GM19438 (cell line): ENCODE measurements around the gene CACHD1.
"Not testable (repeated sequence)": the region's sequence is repeated elsewhere in the genome, so short reads cannot be mapped to it uniquely, and the experiment has no call there.

Experiments used
- ATAC-seq: cut with Tn5 transposase; IDR thresholded peaks from one replicate; pipeline ENCODE4 v1.9.1; 2021; ENCODE audit warnings: low read depth; ENCODE audit not compliant: unreplicated experiment

CACHD1 gene

DNA sequence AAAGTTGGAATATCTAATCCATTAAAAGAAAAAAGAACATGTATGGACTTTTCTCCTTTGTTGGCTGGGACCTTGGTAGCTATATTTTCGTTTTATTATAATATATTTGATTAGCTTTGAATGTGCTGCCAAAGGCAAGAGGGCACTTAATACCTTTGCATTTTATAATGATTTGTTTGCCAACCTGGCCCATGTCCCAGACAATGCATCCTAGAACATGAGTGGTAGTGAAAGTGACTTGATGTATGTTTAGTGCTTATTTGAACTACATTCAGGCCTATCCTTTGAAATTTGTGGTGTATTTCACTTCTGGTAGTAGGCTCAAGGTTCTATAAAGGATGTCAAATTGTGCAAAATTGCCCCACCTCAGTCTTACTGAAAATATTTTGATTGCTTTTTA lies 25.9 kb downstream of the CACHD1 start:
- no peak for ATAC-seq

DNA sequence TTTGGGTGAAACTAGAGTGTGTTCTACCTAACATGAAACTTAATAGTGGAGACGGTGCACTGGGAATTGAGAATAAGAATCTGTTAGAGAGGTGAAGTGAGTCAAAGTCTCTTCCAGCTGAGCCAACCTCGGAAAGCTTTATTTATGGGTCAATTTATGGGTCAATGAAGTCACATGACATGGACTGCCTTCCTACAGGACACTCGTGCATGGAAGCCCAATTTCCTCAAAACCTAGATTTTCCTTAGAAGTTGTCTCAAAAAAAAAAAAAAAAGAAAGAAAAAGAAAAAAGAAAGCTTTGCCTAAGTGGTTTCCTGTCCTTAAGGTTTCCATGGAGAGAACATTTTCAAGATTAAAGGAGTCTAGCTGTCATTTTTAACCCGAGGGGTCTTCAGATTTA lies 26.7 kb downstream of the CACHD1 start:
- ATAC-seq: no peak

DNA sequence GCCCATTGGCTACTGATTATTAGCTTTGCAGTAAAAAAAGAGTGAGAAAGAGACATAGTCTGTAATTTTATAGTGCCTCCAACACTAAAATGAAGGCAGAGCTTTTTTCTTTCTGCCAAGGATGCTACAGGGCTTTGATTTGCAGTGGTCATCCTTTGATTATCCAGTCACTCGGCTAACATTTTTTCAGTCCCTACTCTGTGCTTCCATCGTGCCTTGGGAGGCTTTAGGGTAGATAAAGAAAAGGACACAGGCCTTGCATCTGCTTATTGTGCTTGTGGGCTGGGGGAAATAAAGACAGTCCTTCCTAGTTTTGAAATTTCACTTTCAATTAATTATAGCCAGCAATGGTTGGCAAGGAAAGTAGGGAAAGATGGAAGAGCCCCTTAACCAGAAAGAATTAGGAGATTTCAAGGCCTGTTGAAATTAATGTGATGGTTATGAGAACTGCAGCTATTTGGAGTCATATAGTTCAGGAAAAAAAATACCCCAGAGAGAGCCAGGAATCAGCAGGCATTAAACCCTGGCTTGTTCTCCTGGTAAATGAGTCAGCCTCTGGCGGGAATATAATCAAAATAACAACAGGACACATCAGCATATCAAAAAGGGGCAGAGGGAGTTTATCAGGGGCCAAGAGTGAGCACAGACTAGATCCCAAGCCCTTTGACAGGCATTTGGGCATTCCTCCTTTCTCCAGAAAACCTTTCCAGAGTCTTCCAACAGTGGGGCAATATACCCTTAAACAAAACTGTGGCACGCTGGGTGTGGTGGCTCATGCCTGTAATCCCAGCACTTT lies 27.4 kb downstream of the CACHD1 start:
- ATAC-seq: no peak

DNA sequence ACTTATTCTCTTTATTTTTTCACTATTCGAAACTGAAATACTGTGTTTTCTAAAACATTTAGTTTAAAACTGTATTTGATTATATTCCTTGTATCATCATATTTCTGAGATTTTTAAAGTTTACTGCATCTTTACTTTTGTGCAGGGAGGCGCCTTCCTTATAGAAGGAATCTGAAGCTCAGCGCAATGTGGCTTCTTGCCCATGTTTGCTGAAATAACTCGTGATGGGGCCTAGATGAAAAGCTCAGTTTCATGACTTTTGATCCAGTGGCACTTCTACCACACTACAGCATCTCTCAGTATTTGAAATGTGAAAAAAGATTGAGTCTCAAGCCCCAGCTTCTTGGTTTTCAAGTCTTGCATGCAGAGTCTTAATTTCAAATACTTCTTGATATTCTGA lies 28.4 kb downstream of the CACHD1 start:
- ATAC-seq: no peak

DNA sequence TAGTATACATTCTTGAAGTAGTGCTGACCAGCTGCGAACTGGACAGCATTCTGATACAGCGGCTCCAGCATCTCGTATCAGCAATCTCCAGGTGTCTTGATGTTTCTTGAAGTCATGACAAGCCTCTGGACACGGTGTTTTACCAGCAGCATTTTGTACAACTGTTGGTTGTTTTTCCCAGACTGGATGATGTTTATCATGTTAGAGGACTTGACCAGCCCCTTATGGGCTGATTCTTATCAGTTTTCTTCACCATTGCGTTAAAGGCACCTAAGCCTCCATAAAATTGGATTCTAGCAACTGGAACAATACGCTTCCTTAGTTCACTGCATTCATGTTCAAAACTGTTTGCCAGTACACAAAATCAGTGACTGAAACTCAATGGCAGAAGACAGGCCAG lies 29.1 kb downstream of the CACHD1 start:
- ATAC-seq: no peak

DNA sequence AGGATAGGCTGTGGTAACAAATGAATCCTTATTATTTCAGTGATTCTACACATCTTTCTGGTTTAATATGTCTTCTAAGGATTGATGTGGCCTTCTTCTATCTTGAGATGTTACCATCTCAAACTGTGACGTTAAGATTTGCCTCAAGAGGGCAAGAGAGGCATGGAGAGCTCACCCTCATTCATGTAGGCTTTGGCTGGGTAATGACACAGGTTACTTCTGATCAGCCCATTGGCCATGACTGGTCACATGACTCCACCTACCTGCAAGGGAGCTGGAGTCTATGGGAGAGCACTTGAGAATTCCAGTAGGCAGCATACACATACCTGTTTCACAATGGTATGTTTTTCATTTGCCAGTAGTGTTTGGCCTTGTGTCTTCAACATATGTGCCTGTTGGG lies 30.0 kb downstream of the CACHD1 start:
- ATAC-seq: no peak

DNA sequence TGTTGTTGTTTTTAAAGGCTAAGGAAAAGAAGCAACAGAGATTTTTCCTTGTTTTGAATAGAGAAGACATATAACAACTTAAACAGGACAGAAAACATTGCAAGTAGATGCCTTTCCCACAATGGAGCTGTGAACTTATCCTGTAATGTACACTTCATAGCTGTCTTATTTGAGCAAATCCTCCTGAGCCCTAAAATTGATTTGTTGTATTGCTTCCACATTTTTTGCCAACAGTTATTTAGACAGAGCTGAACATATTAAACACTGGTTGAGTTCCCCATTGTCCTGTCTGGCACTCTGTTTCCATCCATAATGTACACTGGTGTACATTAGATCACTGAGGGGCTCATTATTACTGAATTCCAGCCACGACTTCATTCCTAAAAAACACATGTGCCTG lies 32.2 kb downstream of the CACHD1 start:
- no peak for ATAC-seq

DNA sequence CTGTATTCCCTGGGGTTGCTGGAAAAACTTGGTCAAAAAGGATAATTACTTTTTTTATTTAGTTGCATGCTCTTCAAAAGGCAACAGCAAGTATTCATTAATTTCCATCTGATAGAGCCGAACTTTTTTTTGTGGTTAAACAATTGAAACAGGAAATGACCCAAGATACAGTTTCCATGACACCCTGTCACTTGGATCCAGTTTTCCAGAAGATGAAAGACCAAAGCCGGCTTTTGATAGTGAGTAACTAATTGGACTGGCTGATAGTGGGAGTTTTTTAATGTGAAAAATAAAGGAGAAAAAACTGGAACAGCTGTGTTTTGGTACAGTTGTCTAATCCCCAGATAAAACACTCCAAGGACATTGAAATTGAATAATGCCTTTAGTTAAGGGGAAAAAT lies 33.0 kb downstream of the CACHD1 start:
- no peak for ATAC-seq

DNA sequence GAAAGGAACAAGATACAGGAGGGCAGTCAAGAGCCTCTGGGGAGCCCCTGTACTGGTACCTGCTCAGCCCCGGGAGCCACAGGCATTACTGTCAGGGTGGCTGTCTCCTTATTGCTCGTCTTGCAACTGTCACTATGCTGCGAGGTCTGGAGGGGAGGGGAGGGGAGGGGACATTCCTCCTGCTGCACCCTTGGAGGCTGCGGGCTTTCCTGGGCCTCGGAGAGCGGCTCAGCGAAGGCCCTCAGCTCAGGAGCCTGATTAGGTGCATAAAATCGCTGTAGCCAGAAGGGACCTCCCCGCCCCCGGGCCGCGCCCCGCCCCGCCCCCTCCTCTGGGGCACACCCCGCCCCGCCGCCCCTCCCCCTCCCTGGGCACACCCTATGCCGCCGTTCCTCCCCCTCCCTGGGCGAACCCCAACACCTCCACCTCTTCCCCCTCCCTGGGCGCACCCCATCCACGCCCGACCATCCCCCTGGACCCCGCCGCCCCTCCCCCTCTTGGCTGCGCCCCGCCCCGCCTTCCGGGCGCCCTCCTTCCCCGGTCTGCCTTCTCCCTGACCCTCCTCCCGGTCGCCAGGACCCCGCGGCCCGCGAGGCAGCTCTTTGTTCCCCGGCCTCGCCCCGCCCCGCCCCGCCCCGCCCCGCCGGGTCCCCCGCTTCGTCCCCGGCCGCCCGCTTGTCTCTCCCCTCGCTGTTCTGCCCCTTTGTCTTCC lies 35.5 kb downstream of the CACHD1 start:
- no peak for ATAC-seq

DNA sequence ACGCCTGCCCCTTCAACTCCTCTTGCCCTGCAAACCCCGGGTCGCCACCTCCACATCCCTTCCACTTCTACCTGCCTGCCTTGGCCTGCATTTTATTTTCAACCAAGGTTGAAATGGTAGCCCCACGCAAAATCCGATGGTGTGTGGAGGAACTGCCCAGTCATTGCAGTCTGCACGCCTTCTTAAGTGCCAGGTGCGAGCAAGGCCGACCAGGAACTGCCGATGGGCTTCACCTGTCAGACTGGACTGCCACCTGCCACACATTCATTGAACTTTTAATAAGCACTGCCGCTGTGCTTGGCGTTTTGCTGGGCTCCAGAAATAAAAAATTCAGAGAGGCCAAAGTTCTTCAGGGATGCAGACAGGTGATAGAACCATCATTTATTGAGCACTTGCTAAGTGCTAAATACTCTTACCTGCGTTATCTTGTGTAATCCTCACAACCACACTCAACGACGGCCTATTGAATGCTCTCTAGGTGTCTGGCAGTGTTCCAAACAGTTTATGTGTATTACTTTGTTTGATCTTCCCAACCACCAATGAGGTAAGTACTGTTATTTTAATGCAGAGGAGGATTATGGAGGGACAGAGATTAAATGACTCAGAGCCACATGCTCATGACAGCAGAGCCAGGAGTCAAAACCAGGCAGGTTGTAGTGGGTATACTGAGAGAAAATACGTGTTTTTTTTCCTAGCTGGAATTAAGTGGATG lies 36.2 kb downstream of the CACHD1 start:
- no peak for ATAC-seq

DNA sequence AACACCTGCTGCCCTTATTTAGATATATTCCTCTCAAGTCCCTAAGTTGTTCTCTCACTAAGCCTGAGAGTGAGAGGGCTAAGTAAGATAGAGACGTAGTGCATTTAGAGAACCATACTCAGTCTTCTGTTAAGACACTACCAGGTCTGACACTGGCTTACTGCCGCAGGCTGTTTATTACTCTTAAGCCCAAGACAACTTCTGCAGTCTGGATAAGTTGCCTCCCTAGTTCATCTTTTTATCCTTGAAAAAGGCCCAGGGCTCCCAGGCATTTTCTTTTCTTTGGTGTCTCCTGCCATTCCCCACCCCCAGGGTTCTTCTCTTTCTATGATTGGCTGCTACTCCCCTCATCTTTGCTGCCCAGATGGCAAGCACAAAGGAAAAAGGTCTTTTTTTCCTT lies 38.7 kb downstream of the CACHD1 start:
- ATAC-seq: no peak

DNA sequence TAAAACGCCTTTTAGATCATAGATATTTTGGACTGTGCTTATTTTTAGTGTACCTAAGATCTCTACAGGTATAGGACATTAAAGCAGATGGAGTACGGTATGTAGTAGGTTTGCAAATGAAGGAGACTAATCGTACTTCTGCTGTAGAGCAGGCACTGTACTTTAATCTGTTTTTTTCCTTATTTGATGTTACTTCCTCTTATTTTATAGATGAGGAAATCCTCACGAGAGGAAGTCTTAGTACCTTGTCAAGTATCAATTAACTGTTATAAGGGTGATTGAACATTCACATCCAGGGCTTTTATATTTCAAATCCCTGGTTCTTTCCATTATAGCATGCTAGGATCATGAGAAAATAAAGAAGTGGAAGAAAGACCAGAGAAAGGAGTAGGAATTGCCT lies 41.1 kb downstream of the CACHD1 start:
- ATAC-seq: no peak

DNA sequence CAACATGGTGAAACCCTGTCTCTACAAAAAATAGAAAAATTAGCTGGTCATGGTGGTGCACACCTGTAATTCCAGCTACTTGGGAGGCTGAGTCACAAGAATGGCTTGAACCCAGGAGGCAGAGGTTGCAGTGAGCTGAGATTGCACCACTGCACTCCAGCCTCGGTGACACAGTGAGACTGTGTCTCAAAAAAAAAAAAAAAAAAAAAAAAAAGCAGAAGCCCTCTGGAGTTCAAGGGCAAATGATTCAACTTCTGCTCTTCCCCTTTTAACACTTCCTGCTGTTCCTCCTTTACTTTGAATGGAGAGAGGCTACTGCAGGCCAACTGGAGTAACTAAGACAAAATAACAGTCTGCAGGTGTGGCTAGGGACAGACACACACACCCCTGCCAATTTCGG lies 42.3 kb downstream of the CACHD1 start:
- ATAC-seq: not testable (repeated sequence)

DNA sequence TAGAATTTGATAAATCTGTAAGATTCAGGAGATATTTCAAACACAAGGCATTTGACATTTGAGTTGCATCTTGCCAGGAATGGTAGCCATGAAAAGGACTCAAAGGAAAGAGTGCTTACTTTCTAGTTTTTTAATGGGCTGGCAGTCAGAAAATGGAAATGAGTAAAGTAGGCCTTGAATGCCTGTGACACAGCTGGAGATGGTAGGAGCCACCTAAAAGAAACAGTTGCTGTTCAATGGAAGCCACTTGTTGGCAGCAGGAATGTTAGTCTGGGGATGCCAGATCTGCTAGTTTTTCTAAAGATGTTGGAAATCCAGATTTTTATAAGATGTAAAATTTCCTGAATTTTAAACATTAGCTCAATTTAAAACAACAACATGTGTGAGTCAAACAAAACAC lies 43.6 kb downstream of the CACHD1 start:
- no peak for ATAC-seq

DNA sequence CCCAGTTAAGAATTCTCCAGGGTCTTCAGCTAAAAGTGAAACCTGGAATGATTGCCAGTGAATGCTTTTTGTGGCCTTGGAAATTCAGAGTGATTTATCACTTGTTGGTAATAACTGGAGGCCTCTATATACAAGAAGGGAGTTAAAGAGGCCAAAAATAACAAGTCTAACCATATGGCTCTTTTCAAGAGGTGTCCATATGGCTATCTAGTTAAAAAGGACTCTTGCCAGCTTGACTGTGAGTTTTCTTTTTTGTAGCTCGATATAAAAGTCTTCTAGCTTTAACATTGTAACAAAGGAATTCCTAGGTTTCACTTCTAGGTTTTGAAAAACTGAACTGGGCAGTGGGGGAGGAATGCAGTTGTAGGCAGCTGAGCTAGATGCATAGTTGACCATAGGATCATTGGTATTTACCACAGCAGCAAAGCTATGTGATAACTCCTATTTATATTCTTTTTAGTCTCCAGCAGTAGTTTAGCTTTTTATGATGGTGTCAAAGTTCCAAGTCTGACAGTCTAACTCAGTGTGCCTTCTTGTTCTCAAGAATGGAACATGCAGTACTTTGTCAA lies 44.4 kb downstream of the CACHD1 start:
- ATAC-seq: no peak

DNA sequence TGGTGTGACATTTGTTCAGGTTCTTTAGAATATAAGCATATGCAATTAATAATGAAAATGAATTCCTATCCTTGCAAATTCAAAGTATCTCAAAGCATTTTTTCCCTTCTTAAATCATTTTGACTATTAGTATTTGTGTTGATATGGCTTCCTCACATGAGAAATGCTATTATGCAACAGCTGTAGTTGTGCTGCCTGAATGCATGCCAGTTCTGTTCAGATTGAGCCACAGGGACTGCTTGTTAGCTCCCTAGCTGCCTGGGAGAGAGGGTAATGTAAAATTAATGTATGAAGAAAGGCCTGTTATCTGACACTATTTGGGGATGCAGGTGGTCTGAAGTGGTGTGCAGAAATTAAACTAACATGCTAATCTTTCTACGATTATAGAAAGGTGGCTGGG lies 45.5 kb downstream of the CACHD1 start:
- ATAC-seq: no peak

DNA sequence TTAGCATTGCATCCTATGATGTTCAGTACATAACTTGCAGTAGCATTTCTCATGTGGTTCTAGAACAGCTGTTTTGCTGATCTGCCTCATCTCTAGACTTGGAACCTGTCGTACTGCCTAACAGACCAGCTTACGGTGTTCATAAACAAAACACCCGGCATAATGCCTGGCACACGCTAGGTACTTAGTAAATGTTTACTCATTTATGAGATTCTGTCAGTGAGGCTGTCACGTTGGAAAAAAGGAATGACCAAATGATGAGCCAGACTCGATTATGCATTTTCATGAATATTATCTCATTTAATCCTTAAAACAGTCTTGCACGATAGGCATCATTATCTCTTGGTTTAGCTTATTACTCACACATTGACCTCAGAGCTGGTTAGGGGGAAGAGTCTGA lies 46.4 kb downstream of the CACHD1 start:
- no peak for ATAC-seq

DNA sequence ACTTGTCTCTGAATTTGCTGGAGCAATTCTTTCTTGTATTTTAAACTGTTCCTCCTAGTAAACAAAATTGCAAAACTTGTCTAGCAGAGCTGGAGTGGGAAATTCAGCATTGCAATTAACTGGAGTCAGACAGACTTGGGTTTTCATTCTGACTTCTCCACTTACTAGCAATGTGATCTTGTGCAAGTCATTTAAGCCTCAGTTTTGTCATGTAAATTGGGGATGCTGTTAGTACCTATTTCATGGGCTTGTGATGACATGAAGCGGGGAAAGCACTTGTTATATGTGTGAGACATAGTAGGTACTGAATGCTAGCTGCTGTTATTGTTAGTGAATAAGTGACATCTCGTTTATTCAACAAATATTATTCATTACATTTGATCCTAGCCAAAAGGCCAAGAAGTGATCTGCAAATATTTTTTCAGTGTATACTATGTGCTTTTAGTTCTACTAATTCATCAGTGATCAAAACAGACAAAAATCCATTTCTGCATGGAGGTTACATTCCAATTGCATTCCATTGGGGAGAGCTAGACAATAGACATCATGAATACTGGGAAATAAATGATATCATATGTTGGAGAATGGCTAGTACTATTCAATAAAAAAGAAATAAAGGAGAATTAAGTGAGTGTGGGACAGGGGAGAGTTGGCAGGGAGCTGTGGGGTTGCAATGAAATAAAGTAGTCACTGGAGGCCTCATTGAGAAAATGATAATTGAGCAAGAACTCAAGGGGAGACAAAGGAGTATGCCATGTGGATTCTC lies 47.1 kb downstream of the CACHD1 start:
- ATAC-seq: no peak

DNA sequence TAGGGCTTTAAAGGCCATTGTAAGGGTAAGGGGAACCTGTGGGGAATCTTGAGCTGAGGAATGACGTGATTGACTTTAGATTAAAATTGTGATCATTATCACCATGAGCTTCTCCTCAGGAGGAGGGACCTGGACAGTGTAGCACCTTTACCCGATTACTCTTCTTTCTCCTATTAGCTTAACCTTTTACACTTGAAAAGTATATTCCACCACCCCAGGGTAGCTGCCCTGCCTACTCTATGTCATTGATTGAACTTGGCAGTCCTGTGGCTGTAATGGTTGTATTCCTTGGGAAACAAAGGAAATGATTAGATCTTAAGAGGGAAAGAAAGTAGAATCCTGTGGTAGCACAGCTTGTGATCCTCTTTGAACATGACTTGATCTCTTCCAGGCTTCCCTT lies 47.7 kb downstream of the CACHD1 start:
- ATAC-seq: no peak

DNA sequence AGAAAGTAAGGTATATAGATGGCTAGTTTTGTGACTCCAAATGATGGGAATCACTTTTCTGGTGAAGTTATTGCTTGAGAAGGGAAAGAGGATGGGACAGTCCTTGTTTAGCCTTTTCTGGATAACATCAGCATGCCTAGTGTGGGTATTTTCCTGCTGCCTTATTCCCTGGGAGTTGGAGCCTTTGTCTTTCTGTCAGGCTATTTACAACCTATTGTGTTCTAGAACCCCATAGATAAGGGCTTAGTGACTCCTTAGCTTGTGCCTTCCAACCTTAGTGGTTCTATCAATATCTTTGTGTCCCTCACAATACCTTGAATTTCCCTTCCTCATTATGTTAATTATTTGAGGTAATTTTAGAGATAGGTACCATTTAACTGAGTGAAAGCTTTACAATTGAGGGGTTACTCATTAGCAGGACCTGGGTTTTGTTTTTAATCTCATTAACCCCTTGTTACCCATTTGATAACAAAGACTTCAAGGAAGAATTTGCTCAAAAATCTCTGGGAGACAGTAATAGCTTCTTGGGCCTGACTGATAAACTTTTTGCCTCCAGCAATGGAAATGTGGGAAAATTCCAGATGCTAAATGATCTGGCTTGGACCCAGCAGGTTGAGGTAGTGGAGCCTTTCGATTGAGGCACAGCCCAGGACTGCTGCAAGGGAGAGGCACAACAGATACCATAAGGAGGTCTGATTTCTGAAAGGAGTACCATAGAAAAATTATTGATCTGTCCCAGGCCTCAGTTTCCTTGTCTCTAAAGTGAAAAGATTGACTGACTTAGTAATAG lies 49.0 kb downstream of the CACHD1 start:
- ATAC-seq: no peak
